Activated CD4-positive, alpha-beta T cell treated with anti-CD3 and anti-CD28 coated beads for 24 hours (primary cell): ENCODE results near the gene TUNAR.

Experiments used
- DNase-seq, 2 donors: peaks; one replicate each; pipeline ENCODE4 v3.0.0-alpha.2; 2020; ENCODE audit warnings: low read depth in 2 of 2

TUNAR gene

DNA sequence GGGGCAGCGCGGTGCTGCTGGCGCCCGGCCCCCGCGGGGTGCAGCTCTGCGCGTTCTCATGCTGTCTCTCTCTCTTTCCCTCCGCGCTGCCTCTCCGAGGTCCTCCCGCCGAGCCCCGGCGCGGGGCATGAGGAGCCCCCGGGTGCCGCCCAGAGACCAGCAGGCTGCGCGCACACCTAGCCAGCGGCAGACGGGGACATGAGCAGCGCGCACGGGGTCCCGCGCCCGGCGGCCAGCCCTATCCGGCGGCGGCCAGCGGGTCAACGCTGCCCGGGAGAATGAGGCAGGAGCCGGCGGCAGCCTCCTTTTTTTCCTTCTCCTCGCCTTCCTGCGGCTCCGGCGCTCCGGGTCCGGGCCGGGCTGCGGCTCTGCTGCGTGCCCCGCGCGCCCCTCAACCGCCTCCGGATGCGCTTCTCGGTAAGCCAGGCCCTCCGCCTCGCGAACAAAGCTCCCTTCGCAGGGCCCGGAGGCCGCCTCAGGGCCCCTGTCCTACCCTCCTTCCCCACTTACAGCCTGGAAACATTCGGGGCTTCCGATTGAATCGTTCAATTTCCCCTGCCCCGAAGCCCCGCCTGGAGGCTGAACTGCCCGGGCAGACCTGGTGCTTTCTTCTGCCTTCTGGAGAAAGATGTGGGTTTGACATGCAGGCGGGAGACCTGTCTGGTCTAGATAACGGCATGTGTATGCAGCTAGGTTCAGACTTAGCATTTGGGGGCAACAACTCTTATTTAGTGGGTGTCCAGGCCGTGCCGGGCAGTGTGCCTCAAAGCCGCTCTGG, at the start of gene TUNAR:
Gene TUNAR (plus strand): TSS at position 72 of the 778 bp plus-strand sequence.
- DNase-seq: no peak

- no peak for DNase-seq
Measured at GRCh38 chr14:95828649-95829265, 47.9 kb upstream of the TUNAR start.

DNA sequence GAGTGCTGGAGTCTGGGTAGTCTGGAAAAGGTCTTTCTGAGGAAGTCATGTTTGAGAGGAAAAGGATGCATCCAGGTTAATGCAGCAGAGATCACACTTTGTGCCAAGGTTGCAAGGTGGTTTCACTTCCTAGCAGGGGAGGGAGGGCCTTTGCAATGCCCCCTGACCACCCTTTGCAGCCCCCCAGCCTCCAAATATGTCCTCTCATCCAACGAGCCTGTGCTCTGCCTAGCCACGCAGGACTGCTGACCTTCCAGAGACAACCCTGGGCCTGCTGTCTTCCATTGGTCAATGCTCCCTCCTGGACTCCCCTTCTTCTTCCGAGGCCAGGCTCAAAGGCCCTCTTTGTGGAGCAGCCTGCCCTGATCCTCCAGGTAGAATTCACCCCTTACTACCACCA, 47.3 kb upstream of the TUNAR start:
- no peak for DNase-seq

DNA sequence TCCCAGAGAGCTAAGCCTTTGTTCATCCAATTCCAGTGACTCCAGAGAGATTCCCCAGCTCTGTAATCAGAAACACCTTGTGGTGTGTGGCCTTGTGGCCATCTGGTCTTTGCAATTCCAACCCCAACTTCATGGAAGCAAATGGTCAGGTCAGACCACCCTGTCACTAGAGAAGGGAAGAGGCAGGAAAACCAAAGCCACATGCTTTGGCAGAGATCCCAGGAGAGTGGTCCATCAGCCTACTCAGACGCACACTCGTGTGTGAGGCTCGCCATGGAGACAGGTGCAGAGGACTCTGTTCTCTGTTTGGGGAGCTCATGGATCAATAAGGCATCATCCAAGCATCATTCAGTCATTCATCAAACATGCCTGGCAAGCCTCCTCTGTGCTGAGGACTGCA, 46.2 kb upstream of the TUNAR start:
- no peak for DNase-seq

GRCh38 chr14:95831041-95831440, 45.6 kb upstream of the TUNAR start:
- DNase-seq: no peak

GRCh38 chr14:95831468-95831867, 45.2 kb upstream of the TUNAR start:
- DNase-seq: no peak

DNA sequence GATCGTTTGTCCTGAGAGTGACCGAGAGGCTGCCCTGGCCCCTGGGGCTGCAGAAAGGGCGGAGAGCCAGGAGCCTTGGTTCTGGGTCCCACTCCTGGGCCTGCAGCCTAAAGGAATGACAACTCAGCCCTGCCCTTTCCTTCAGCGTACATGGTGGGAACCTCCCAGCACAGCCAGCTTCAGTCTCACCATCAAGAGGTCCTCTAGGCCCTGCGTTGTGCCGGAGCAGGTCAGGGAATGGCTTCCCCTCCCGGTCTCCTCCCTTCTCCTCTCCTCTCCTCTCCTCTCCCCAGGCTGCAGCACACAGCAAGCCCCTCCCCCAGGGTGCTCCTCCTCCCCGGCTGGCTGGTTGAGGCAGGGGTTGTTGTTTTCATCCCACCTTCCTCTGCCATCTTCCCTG, 44.6 kb upstream of the TUNAR start:
- DNase-seq: no peak

DNA sequence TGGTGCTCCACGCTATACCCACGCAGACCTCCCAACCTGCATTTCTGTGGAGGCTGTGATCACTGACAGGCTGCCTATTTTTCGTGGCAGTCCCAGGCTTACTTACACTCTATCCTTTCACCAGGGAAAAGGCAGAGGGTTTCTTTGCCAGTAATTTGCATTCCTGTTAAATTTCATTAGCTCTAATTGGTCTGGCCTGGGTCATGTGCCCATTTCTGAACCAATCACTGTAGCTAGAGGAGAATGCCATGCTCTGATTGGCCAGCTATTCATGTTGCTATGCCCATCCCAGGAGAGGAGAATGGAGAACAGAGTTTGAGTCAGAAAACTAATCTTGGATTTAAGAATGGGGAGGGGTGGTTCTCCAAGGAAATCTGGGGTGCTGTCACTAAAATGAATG, 43.2 kb upstream of the TUNAR start:
- no peak for DNase-seq

GRCh38 chr14:95834496-95834895, 42.1 kb upstream of the TUNAR start:
- no peak for DNase-seq

DNA sequence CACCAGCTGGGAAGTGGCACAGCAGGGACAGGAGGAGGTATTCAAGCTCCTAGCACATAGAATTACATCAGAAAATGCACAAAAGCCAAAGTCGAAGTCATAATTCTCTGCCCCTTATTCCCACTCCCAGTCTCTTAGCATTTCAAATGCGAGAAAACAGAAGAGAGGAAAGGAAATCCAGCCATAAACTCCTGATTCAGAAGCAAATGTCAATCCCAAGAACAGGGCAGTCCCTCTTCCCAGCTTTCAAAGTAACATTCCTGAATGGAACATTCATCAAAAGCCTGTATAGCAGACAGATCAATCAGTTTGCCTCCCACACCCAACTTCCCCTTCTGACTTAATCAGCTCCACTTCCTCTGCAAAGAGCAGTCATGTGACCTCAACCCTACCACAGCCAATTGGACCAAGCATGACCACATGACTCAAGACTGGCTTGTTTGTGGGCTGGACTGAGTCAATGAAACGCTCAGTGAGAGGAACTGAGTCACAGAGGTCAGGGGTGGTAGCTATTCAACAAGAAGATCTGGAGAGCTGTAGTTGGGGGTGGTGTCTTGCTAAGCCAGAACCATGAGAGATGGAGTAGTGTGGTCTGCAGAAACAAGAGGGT, 41.4 kb upstream of the TUNAR start:
- DNase-seq: no peak

- DNase-seq: no peak
Measured at GRCh38 chr14:95838862-95839261, 37.8 kb upstream of the TUNAR start.

- no peak for DNase-seq
Measured at GRCh38 chr14:95840094-95840700, 36.4 kb upstream of the TUNAR start.

- DNase-seq: no peak
Measured at GRCh38 chr14:95841668-95842067, 35.0 kb upstream of the TUNAR start.

- DNase-seq: no peak
Measured at GRCh38 chr14:95849761-95850160, 26.9 kb upstream of the TUNAR start.

- DNase-seq: no peak
Measured at GRCh38 chr14:95850429-95850828, 26.2 kb upstream of the TUNAR start.

- no peak for DNase-seq
Measured at GRCh38 chr14:95855606-95856005, 21.0 kb upstream of the TUNAR start.

DNA sequence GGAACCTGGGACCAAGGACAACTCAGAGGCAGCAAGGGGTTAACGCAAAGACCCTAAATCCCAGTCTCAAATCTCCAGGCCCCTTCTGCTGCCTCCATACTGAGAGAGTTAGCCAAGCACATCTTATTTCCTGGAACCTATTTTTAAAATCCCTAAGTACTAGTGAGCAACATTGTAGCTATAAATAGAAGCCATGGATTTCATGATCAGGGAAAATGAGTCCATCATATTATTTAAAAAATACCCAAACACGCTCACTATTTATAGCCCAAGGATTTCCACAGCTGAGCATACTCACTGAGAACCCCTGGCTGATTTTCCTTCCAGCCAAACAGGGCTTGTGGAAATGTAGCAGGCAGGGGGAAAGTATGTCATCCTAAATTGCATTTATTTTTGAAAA, 19.4 kb upstream of the TUNAR start:
- no peak for DNase-seq

- no peak for DNase-seq
Measured at GRCh38 chr14:95858893-95859292, 17.7 kb upstream of the TUNAR start.

DNA sequence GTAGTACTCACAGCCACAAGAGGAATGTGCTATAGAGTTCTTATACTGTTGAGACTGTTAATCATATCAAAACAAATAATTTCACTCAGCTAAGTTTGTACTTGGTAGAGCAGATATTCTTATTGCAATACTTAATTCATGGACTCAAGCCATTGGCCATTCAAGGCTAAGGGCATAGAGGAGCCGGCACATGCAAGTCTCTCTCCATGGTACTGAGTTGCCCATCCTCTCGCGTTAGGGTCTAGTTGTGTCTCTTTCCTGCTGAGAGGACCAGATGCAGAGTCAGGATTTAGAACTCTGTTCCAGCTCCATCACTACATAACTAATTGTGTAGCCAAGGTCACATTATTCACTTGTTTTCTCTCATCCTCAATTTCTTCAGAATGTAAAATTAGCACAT, 14.4 kb upstream of the TUNAR start:
- no peak for DNase-seq

GRCh38 chr14:95863295-95863694, 13.3 kb upstream of the TUNAR start:
- DNase-seq: no peak

DNA sequence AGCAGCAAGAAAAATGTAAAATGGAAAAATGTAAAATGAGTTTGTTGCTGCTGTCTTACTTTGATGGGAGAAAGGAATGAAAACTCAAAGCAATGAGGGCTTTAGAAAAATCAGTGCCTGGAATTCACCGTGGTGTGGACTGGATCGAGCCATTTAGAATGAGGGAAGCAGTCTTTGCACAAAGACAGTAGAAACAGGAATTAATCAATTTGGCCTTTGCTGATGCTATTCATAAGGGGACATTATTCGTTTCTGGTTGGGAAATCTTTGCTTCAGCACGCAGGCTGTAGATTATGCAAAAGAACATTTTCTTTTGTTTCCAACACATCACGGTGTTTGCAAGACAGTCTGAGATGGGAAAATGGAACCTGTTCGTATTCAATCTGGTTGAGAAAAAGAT, 6.9 kb upstream of the TUNAR start:
- no peak for DNase-seq

DNA sequence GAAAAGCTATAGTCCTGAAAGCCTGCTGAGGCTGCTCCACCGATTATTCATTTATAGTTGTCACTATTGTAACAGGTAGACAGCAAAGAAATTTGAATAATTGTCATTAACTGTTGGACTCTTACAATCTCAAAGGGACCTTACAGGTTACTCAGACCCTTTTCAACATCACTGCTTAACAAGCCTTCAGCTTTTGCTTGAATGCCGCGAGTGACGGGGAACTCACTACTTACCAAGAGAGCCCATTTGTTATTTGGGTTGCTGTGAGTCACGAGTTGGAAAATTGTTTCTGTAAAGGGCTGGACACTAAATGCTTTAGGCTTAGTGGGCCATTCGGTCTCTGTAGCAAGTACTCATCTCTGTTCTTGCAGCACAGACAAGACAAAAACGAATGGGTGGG, 5.9 kb upstream of the TUNAR start:
- no peak for DNase-seq

DNA sequence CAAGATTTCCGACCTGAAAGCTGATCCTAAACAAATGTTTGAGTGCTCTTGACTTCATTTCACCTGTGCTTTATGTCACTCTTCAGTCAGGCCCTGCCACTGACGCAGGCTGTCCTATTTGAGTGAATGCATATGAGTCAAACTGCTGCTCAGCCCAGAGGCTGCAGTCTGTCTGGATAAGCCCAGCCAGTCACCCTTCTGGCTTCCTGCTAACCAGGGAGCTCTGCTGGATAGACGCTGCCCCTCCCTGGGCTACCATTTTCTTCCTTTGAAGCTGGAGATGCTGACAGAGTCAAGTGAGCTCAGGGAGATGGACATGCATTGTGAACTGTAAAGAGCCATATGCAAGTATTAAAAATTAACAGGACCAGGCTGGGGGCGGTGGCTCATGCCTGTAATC, 5.1 kb upstream of the TUNAR start:
- no peak for DNase-seq
